ENCODE measurements around the gene CDKN2D. TPM values are rescaled to one million over a fixed set of nuclear protein-coding genes. Genes with fewer than 3 reads are reported as not detected.
"Not testable (repeated sequence)": the region's sequence is repeated elsewhere in the genome, so short reads cannot be mapped to it uniquely, and the experiment has no call there.

CDKN2D gene
- total and polyA plus RNA-seq, 2 experiments from 2014 or later: 6.4 to 13.9 TPM

DNA sequence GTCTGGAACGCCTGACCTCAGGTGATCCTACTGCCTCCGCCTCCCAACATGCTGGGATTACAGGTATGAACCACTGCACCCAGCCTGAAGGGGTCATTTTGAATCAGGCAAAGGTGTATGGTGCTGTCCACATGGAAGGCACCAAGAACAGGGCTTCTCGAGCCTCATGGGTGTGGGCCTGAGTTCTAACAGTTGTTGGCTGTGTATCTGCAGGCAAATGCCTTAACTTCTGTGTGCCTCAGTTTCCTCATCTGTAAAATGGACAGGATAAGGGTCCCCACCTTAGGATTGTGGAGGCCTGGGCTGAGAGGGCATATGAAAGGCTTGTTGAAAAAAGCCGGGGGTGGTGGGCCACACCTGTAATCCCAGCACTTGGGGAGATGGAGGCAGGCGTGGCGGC, 9.2 kb upstream of the CDKN2D start:
- Histone ChIP-seq H3K79me2 (no peaks in the 10 kb centered on the region), H3K36me3 (replicated peaks; ENCODE audit: insufficient read depth, low read depth) (no peaks in the 10 kb centered on the region), H4K20me1 (ENCODE audit: insufficient read depth, poor library complexity, severe bottlenecking) (no peaks in the 10 kb centered on the region), H3K9me3 (ENCODE audit: low read depth) (no peaks in the 10 kb centered on the region), H3K4me1 (ENCODE audit: insufficient read depth) (no peaks in the 10 kb centered on the region), H2AFZ (no peak overlapping the region), H3K9me2 (replicated peaks; ENCODE audit: insufficient read depth) (no peaks in the 10 kb centered on the region), H3K27ac (no peak overlapping the region), H3K4me3 (no peak overlapping the region), H3K4me2 (no peak overlapping the region), H3K27me3 (no peaks in the 10 kb centered on the region)
- no peak for DNase-seq (ENCODE audit: low spot score)
- TF ChIP-seq, protein P1, sequence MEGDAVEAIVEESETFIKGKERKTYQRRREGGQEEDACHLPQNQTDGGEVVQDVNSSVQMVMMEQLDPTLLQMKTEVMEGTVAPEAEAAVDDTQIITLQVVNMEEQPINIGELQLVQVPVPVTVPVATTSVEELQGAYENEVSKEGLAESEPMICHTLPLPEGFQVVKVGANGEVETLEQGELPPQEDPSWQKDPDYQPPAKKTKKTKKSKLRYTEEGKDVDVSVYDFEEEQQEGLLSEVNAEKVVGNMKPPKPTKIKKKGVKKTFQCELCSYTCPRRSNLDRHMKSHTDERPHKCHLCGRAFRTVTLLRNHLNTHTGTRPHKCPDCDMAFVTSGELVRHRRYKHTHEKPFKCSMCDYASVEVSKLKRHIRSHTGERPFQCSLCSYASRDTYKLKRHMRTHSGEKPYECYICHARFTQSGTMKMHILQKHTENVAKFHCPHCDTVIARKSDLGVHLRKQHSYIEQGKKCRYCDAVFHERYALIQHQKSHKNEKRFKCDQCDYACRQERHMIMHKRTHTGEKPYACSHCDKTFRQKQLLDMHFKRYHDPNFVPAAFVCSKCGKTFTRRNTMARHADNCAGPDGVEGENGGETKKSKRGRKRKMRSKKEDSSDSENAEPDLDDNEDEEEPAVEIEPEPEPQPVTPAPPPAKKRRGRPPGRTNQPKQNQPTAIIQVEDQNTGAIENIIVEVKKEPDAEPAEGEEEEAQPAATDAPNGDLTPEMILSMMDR (IDR thresholded peaks at IDR 0.05; ENCODE audit: poor library complexity): no peak
- TF ChIP-seq EZH2phosphoT487 (IDR thresholded peaks at IDR 0.05; ENCODE audit: low read depth, severe bottlenecking, unreplicated experiment): no peak
- no peak for TF ChIP-seq EZH2 (IDR thresholded peaks at IDR 0.05; ENCODE audit: borderline replicate concordance)
- 93% methylated on average over 6 of the region's 6 CpGs for WGBS (ENCODE audit: low lambda C conversion rate, missing lambda C conversion rate)

DNA sequence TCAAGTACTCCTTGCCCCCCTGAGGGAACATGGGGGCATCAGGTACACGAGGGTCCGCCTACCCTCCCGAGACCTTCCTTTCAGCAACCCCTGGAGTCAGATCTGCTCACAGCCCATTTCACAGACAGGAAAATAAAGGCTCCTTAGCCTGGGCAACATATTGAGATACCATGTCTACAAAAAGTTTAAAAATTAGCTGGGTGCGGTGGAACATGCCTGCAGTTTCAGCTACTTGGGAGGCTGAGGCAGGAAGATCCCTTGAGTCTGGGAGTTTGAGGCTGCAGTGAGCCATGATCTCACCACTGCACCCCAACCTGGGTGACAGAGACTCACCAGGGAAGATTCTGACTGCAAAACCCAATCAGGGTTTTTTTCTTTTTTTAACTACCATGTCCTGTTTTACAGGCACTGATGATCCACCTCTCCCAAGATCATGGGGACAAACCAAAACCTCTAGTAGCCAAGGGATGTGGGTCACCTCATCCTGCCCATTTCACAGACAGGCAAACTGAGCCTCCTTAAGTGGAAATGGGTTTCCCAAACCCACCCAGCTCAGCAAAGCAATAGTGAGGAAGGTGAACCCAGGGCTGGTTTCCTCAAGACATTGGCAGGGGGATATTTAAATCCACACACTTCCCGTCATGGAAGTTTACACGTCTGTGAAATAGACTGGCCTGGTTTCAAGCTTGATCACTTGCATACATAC, 6.4 kb upstream of the CDKN2D start:
- Histone ChIP-seq H3K36me3 (replicated peaks; ENCODE audit: insufficient read depth, low read depth) (no peaks in the 10 kb centered on the region), H3K4me3 (no peak overlapping the region), H3K4me1 (ENCODE audit: insufficient read depth) (no peaks in the 10 kb centered on the region), H3K27me3 (no peaks in the 10 kb centered on the region), H4K20me1 (ENCODE audit: insufficient read depth, poor library complexity, severe bottlenecking) (no peaks in the 10 kb centered on the region), H3K27ac (no peak overlapping the region), H3K9me2 (replicated peaks; ENCODE audit: insufficient read depth) (no peaks in the 10 kb centered on the region), H3K4me2 (no peak overlapping the region), H2AFZ (no peak overlapping the region), H3K9me3 (ENCODE audit: low read depth) (no peaks in the 10 kb centered on the region), H3K79me2 (no peaks in the 10 kb centered on the region)
- DNase-seq (ENCODE audit: low spot score): no peak
- WGBS (ENCODE audit: low lambda C conversion rate, missing lambda C conversion rate): 89% methylated on average over 6 of the region's 6 CpGs
- TF ChIP-seq, protein P1 (IDR thresholded peaks at IDR 0.05; ENCODE audit: poor library complexity): no peak
- TF ChIP-seq EZH2 (IDR thresholded peaks at IDR 0.05; ENCODE audit: borderline replicate concordance): no peak
- no peak for TF ChIP-seq EZH2phosphoT487 (IDR thresholded peaks at IDR 0.05; ENCODE audit: low read depth, severe bottlenecking, unreplicated experiment)

DNA sequence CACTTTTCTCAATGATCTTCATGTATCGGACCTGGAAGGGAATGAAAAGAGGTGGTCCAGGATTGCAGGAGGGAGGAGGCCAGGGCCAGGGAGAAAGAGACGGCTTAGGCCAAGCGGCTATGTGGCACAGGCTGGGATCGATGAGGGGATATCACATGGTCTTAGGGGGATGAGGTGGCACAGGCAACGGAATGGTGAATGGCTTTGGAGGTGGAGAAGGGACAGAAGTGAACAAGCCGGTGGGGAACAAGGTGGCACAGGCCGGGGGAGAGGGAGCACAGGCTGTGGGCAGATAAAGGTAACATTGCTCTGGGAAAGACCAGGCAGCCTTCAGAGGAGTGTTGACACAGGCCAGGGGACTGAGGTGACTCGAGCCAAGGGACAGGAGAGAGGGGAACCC, 5.7 kb upstream of the CDKN2D start:
- 94% methylated on average over 8 of the region's 8 CpGs for WGBS (ENCODE audit: low lambda C conversion rate, missing lambda C conversion rate)
- Histone ChIP-seq H3K4me1 (ENCODE audit: insufficient read depth) (peaks cover 3% of the 10 kb centered on the region), H3K79me2 (no peaks in the 10 kb centered on the region), H3K4me3 (no peak overlapping the region), H3K27me3 (no peaks in the 10 kb centered on the region), H2AFZ (no peak overlapping the region), H3K4me2 (no peak overlapping the region), H3K27ac (no peak overlapping the region), H3K9me2 (replicated peaks; ENCODE audit: insufficient read depth) (no peaks in the 10 kb centered on the region), H4K20me1 (ENCODE audit: insufficient read depth, poor library complexity, severe bottlenecking) (no peaks in the 10 kb centered on the region), H3K36me3 (replicated peaks; ENCODE audit: insufficient read depth, low read depth) (no peaks in the 10 kb centered on the region), H3K9me3 (ENCODE audit: low read depth) (no peaks in the 10 kb centered on the region)
- no peak for DNase-seq (ENCODE audit: low spot score)
- TF ChIP-seq EZH2 (IDR thresholded peaks at IDR 0.05; ENCODE audit: borderline replicate concordance) (no peak), EZH2phosphoT487 (IDR thresholded peaks at IDR 0.05; ENCODE audit: low read depth, severe bottlenecking, unreplicated experiment) (no peak)
- TF ChIP-seq, protein P1 (IDR thresholded peaks at IDR 0.05; ENCODE audit: poor library complexity): no peak

DNA sequence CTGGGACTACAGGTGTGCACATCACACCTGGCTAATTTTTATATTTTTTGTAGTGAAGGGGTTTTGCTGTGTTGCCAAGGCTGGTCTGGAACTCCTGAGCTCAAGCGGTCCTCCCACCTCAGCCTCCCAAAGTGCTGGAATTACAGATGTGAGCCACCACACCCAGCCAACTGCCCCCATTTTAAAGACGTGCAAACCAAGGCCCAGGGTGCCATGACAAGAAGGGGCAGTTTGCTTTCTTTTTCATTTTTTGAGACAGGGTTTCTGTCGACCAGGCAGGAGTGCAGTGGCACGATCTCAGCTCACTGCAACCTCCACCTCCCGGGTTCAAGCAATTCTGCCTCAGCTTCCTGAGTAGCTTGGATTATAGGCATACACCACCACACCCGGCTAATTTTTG, 5.0 kb upstream of the CDKN2D start:
- not testable (repeated sequence) for H3K79me2 ChIP-seq; DNase-seq (ENCODE audit: low spot score); H3K27ac ChIP-seq; H3K4me2 ChIP-seq; H4K20me1 ChIP-seq (ENCODE audit: insufficient read depth, poor library complexity, severe bottlenecking); H2AFZ ChIP-seq; H3K27me3 ChIP-seq; H3K9me2 ChIP-seq (replicated peaks; ENCODE audit: insufficient read depth); H3K36me3 ChIP-seq (replicated peaks; ENCODE audit: insufficient read depth, low read depth); H3K4me3 ChIP-seq; H3K9me3 ChIP-seq (ENCODE audit: low read depth); H3K4me1 ChIP-seq (ENCODE audit: insufficient read depth)
- WGBS (ENCODE audit: low lambda C conversion rate, missing lambda C conversion rate): 97% methylated on average over 6 of the region's 6 CpGs

Data from hepatocyte (in vitro differentiated cells).